HG02981 (cell line): ENCODE data around the gene ZNF236.

Experiments
- ATAC-seq: cut with Tn5 transposase; IDR thresholded peaks from one replicate; pipeline ENCODE4 v1.9.1; 2021; ENCODE audit warnings: mild to moderate bottlenecking, moderate library complexity; ENCODE audit not compliant: unreplicated experiment

Gene ZNF236

GRCh38 chr18:76855594-76855993 is 33.2 kb downstream of the ZNF236 start:
- no peak for ATAC-seq

GRCh38 chr18:76857476-76857875 is 35.1 kb downstream of the ZNF236 start:
- no peak for ATAC-seq

- ATAC-seq, result no peak
These were observed 37.4 kb downstream of the ZNF236 start for GRCh38 chr18:76859474-76860339.

- ATAC-seq, result no peak
These were observed 38.1 kb downstream of the ZNF236 start for GRCh38 chr18:76860411-76860810.

- no peak for ATAC-seq
These were observed 44.3 kb downstream of the ZNF236 start for GRCh38 chr18:76866666-76867065.

- no peak for ATAC-seq
These were observed 51.0 kb downstream of the ZNF236 start for GRCh38 chr18:76873311-76873710.

GRCh38 chr18:76873713-76874112 is 51.4 kb downstream of the ZNF236 start:
- no peak for ATAC-seq

GRCh38 chr18:76874642-76875389 is 52.5 kb downstream of the ZNF236 start:
- no peak for ATAC-seq

- ATAC-seq, result no peak
These were observed 53.3 kb downstream of the ZNF236 start for GRCh38 chr18:76875390-76876325.

GRCh38 chr18:76878426-76878825 is 56.1 kb downstream of the ZNF236 start:
- ATAC-seq, result no peak

GRCh38 chr18:76880026-76880425 is 57.7 kb downstream of the ZNF236 start:
- no peak for ATAC-seq

GRCh38 chr18:76881744-76882143 is 59.4 kb downstream of the ZNF236 start:
- ATAC-seq, result no peak

GRCh38 chr18:76882146-76882545 is 59.8 kb downstream of the ZNF236 start:
- no peak for ATAC-seq

GRCh38 chr18:76885001-76885400 is 62.6 kb downstream of the ZNF236 start:
- ATAC-seq, result no peak

GRCh38 chr18:76886112-76886511 is 63.8 kb downstream of the ZNF236 start:
- ATAC-seq, result no peak

GRCh38 chr18:76889091-76889699 is 66.8 kb downstream of the ZNF236 start:
- no peak for ATAC-seq

GRCh38 chr18:76892832-76893231 is 70.5 kb downstream of the ZNF236 start:
- no peak for ATAC-seq

- ATAC-seq, result no peak
These were observed 72.4 kb downstream of the ZNF236 start for GRCh38 chr18:76894566-76895346.

GRCh38 chr18:76895498-76895897 is 73.1 kb downstream of the ZNF236 start:
- ATAC-seq, result no peak

- ATAC-seq, result no peak
These were observed 74.3 kb downstream of the ZNF236 start for GRCh38 chr18:76896677-76897076.
